Measurements from ENCODE around the gene KLF7. TPM values are rescaled to one million over a fixed set of nuclear protein-coding genes. Genes with fewer than 3 reads are reported as not detected.

Gene KLF7
- total and polyA plus RNA-seq, 4 experiments from 2014 or later = 14.1 to 47.1 (median 31.4) TPM

DNA sequence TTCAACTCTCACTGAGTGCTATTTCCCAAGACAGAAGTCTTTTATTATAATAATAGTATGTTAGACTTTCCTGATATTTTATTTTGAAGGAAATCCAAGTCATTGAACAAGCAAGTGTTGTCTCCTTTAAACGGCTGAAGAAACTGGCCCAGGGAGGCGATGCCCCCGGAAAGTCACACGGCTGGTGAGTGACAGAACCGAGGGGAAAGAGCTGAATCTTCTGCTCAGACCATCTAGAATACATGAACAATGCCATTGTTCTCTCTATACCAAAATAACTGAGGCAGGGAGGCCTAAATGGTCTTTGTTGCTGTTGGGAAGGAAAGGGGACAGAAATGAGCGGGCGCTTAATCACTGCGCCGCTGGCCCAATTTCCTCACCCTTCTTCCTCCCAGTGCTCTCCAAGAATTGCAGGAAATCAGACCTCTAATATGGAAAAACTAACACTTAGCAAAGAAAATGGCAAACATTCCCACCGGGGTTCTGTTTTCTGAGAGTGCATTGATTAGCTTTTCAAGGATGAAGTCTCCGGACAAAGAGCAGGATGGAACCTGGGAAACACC lies 101.5 kb downstream of the KLF7 start:
- Mint-ChIP-seq H3K4me1 (no peaks in the 10 kb centered on the region), H3K9me3 (peaks cover 0 to 1% (median 0%) of the 10 kb centered on the region in 8 donors), H3K4me3 (no peak overlapping the region), H3K27ac (no peak overlapping the region), H3K27me3 (peaks cover 1% of the 10 kb centered on the region in 2 donors), H3K36me3 (no peaks in the 10 kb centered on the region)
- DNase-seq = no peak
- intact Hi-C loops (cut with micrococcal nuclease) = no loop called here
- H3K4me3 ChIP-seq (ENCODE audit: low read length in 2 of 2) = no peak overlapping the region
- no peaks in the 10 kb centered on the region for H3K36me3 ChIP-seq (ENCODE audit: insufficient read depth, low read length)
- no peaks in the 10 kb centered on the region for H3K9me3 ChIP-seq (ENCODE audit: control insufficient read depth in 1 of 2, low read length in 2 of 2)
- POLR2A ChIA-PET (ENCODE audit: partially characterized antibody) = no interaction called here
- no peaks in the 10 kb centered on the region for H3K4me1 ChIP-seq (ENCODE audit: insufficient read depth, low read length)
- CTCF ChIA-PET (ENCODE audit: partially characterized antibody) = interaction anchor here (1.2 kb wide), 1 partner anchor 16 kb away, joined by 3 read pairs; no protein-coding TSS in a partner anchor
- H3K27ac ChIP-seq (ENCODE audit: low read depth, low read length) = no peak overlapping the region
- H3K27me3 ChIP-seq (ENCODE audit: insufficient read depth, low read length) = no peaks in the 10 kb centered on the region

DNA sequence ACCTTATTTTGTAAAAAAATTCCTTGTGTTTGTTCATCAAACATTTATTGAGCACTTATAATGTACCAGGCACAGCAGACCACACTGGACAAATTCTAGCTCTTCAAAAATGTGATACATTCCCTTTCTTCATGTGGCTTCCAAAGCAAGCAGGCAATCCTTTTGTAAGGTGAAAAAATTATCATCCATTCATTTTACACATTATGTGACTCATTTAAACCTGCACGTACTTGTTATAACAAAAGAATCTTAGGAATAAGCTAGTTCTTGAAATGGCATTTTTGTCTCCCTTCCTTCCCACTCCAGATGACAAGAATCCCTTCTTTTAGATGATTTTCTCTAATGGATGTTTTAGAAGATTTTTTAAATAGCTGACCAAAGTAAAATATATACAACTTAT lies 104.6 kb downstream of the KLF7 start:
- no peak overlapping the region for H3K4me3 Mint-ChIP-seq
- CTCF ChIA-PET (ENCODE audit: partially characterized antibody) = interaction anchor here (1.2 to 2.1 kb wide), 2 partner anchors 12 to 14 kb away, joined by 3 to 6 read pairs; no protein-coding TSS in a partner anchor

DNA sequence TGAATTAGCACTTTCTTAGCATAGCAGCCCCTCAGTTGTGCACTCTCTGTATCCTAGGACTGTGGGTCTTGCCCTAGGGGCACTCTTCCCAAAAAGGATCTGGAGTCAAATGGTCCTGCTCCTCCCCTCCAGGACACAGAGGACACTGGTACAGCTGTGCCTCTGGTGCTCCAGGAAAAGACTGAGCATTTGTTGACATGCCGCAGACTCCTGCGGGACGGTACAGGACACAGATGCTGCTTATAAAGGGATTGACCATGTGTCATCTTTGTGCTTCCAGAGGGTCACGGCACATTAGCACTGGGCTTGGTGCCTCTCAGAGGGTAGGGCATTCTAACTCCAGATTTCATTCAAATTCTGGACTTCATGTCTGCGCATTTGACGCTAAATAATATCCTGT lies 110.5 kb downstream of the KLF7 start:
- POLR2A ChIA-PET (ENCODE audit: partially characterized antibody) = no interaction called here
- CTCF ChIA-PET (ENCODE audit: partially characterized antibody) = interaction anchor here (1.2 kb wide), 1 partner anchor 9 kb away, joined by 3 read pairs; no protein-coding TSS in a partner anchor
- H3K4me3 ChIP-seq (ENCODE audit: low read length in 2 of 2) = no peak overlapping the region

More for the DNA sequence above, 104.6 kb downstream of the KLF7 start:
- POLR2A ChIA-PET (ENCODE audit: partially characterized antibody) = no interaction called here
- Mint-ChIP-seq H3K36me3 (no peaks in the 10 kb centered on the region), H3K9me3 (peaks cover 0 to 1% (median 0%) of the 10 kb centered on the region in 8 donors), H3K27me3 (peaks cover 0 to 7% of the 10 kb centered on the region in 2 donors), H3K4me1 (no peaks in the 10 kb centered on the region), H3K27ac (no peak overlapping the region)
- intact Hi-C loops (cut with micrococcal nuclease) = no loop called here
- H3K4me1 ChIP-seq (ENCODE audit: insufficient read depth, low read length) = no peaks in the 10 kb centered on the region
- DNase-seq = no peak
- no peaks in the 10 kb centered on the region for H3K27me3 ChIP-seq (ENCODE audit: insufficient read depth, low read length)
- no peaks in the 10 kb centered on the region for H3K36me3 ChIP-seq (ENCODE audit: insufficient read depth, low read length)
- H3K9me3 ChIP-seq (ENCODE audit: control insufficient read depth in 1 of 2, low read length in 2 of 2) = no peaks in the 10 kb centered on the region
- H3K4me3 ChIP-seq (ENCODE audit: low read length in 2 of 2) = no peak overlapping the region
- H3K27ac ChIP-seq (ENCODE audit: low read depth, low read length) = no peak overlapping the region

DNA sequence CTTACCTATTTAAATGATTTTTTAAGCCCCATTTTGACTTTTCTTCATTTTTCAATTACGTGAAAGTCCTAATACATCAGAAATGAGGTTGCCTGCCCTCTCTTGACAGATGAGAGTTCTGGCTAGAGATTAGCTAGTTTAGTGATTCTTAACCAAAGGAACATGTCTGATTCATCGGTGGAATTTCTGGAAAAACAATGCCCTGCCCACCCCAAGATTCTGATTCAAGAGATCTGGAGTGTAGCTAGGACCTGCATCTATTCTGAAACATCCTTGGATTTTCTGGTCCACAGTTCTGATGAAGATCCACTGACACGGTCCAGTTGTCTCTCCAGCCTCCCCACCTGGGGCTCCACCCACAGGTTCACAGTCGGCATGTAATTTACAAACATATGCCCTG lies 111.2 kb downstream of the KLF7 start:
- intact Hi-C loops (cut with micrococcal nuclease) = no loop called here
- no peaks in the 10 kb centered on the region for H3K27me3 ChIP-seq (ENCODE audit: insufficient read depth, low read length)

More for the DNA sequence above, 110.5 kb downstream of the KLF7 start:
- no peaks in the 10 kb centered on the region for H3K27me3 ChIP-seq (ENCODE audit: insufficient read depth, low read length)
- Mint-ChIP-seq H3K4me1 (no peaks in the 10 kb centered on the region), H3K36me3 (no peaks in the 10 kb centered on the region), H3K27ac (no peak overlapping the region), H3K27me3 (peaks cover 0 to 9% of the 10 kb centered on the region in 2 donors), H3K4me3 (no peak overlapping the region), H3K9me3 (peaks cover 0 to 5% (median 0%) of the 10 kb centered on the region in 8 donors)
- intact Hi-C loops (cut with micrococcal nuclease) = no loop called here
- H3K9me3 ChIP-seq (ENCODE audit: control insufficient read depth in 1 of 2, low read length in 2 of 2) = no peaks in the 10 kb centered on the region
- no peaks in the 10 kb centered on the region for H3K4me1 ChIP-seq (ENCODE audit: insufficient read depth, low read length)
- no peak for DNase-seq
- H3K36me3 ChIP-seq (ENCODE audit: insufficient read depth, low read length) = no peaks in the 10 kb centered on the region
- H3K27ac ChIP-seq (ENCODE audit: low read depth, low read length) = no peak overlapping the region

DNA sequence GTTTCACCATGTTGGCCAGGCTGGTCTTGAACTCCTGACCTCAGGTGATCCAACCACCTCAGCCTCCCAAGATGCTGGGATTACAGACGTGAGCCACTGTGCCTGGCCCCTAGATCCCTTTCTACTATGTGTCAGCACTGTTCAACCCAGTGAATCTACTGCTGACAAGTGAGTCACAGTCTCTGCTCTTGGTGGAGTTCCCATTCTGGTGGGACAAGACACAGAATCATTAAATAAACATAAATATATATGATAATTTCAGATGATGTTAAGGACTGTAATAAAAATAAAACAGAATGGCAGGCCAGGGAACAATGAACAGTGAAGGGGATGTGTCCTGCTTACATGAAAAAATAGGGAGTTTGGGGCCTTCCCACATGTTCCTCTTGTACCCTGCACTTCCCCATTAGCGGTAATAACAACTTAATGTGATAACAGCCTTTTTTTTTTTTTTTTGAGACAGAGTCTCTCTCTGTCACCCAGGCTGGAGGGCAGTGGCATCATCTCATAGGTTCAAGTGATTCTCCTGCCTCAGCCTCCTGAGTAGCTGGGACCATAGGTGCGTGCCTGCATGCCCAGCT lies 114.3 kb downstream of the KLF7 start:
- Mint-ChIP-seq H3K36me3 (no peaks in the 10 kb centered on the region), H3K9me3 (peaks cover 0 to 5% (median 0%) of the 10 kb centered on the region in 8 donors), H3K27me3 (peaks cover 0 to 4% of the 10 kb centered on the region in 2 donors), H3K4me3 (no peak overlapping the region), H3K27ac (no peak overlapping the region), H3K4me1 (peaks cover 8 to 10% (median 9%) of the 10 kb centered on the region in 4 donors)
- Histone ChIP-seq H3K27ac (ENCODE audit: low read depth, low read length) (no peak overlapping the region), H3K4me3 (ENCODE audit: low read length in 2 of 2) (no peak overlapping the region), H3K27me3 (ENCODE audit: insufficient read depth, low read length) (no peaks in the 10 kb centered on the region), H3K36me3 (ENCODE audit: insufficient read depth, low read length) (no peaks in the 10 kb centered on the region), H3K9me3 (ENCODE audit: control insufficient read depth in 1 of 2, low read length in 2 of 2) (no peaks in the 10 kb centered on the region), H3K4me1 (ENCODE audit: insufficient read depth, low read length) (peaks cover 8% of the 10 kb centered on the region)
- ChIA-PET CTCF (ENCODE audit: partially characterized antibody) (interaction anchor here (0.7 to 1.3 kb wide), 3 partner anchors 11 to 425 kb away, joined by 3 read pairs; no protein-coding TSS in a partner anchor), POLR2A (ENCODE audit: partially characterized antibody) (no interaction called here)
- no peak for DNase-seq
- intact Hi-C loops (cut with micrococcal nuclease) = no loop called here

More for the DNA sequence above, 111.2 kb downstream of the KLF7 start:
- Histone ChIP-seq H3K4me1 (ENCODE audit: insufficient read depth, low read length) (no peaks in the 10 kb centered on the region), H3K9me3 (ENCODE audit: control insufficient read depth in 1 of 2, low read length in 2 of 2) (no peaks in the 10 kb centered on the region), H3K27ac (ENCODE audit: low read depth, low read length) (no peak overlapping the region), H3K36me3 (ENCODE audit: insufficient read depth, low read length) (no peaks in the 10 kb centered on the region), H3K4me3 (ENCODE audit: low read length in 2 of 2) (no peak overlapping the region)
- POLR2A ChIA-PET (ENCODE audit: partially characterized antibody) = no interaction called here
- Mint-ChIP-seq H3K9me3 (peaks cover 0 to 5% (median 0%) of the 10 kb centered on the region in 8 donors), H3K27ac (no peak overlapping the region), H3K36me3 (no peaks in the 10 kb centered on the region), H3K27me3 (peaks cover 0 to 8% of the 10 kb centered on the region in 2 donors), H3K4me3 (no peak overlapping the region), H3K4me1 (no peaks in the 10 kb centered on the region)
- CTCF ChIA-PET (ENCODE audit: partially characterized antibody) = no interaction called here
- no peak for DNase-seq

DNA sequence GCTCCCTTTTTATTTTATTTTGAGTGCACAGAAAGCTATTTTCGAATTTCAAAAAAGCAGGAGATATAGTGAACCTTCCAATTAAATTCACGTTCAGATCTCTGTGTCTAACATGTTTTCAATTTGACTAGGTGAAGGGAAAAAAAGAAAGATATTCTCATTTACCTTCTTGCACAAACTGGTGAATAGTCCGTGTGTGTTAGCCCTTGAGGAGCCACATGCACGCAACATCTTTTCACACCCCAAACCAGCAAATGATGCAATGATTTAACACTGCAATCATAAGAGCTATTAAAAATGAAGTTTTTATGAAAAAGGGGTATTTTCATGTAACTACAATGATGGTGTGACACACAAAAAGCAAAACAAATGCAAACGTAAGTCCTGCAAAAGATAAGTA lies 116.6 kb downstream of the KLF7 start:
- H3K27me3 ChIP-seq (ENCODE audit: insufficient read depth, low read length) = no peaks in the 10 kb centered on the region
- Mint-ChIP-seq H3K9me3 (peaks cover 0 to 5% (median 0%) of the 10 kb centered on the region in 8 donors), H3K4me3 (no peak overlapping the region), H3K27ac (no peak overlapping the region), H3K27me3 (peaks cover 0 to 3% of the 10 kb centered on the region in 2 donors), H3K36me3 (no peaks in the 10 kb centered on the region), H3K4me1 (peaks cover 11 to 15% (median 13%) of the 10 kb centered on the region in 4 donors)
- DNase-seq = no peak
- POLR2A ChIA-PET (ENCODE audit: partially characterized antibody) = interaction anchor here (0.9 to 1.1 kb wide), 2 partner anchors 116 to 117 kb away, joined by 3 read pairs; partner anchors contain the start of gene KLF7
- no peaks in the 10 kb centered on the region for H3K9me3 ChIP-seq (ENCODE audit: control insufficient read depth in 1 of 2, low read length in 2 of 2)
- H3K36me3 ChIP-seq (ENCODE audit: insufficient read depth, low read length) = no peaks in the 10 kb centered on the region
- H3K4me3 ChIP-seq (ENCODE audit: low read length in 2 of 2) = no peak overlapping the region
- peaks cover 9% of the 10 kb centered on the region for H3K4me1 ChIP-seq (ENCODE audit: insufficient read depth, low read length)
- CTCF ChIA-PET (ENCODE audit: partially characterized antibody) = interaction anchor here (0.9 to 2.7 kb wide), 4 partner anchors 8 to 428 kb away, joined by 3 to 11 read pairs (median 7); no protein-coding TSS in a partner anchor
- H3K27ac ChIP-seq (ENCODE audit: low read depth, low read length) = no peak overlapping the region
- intact Hi-C loops (cut with micrococcal nuclease) = loop anchor here (5.0 kb wide), 1 partner anchor 193 kb away; no protein-coding TSS in a partner anchor

DNA sequence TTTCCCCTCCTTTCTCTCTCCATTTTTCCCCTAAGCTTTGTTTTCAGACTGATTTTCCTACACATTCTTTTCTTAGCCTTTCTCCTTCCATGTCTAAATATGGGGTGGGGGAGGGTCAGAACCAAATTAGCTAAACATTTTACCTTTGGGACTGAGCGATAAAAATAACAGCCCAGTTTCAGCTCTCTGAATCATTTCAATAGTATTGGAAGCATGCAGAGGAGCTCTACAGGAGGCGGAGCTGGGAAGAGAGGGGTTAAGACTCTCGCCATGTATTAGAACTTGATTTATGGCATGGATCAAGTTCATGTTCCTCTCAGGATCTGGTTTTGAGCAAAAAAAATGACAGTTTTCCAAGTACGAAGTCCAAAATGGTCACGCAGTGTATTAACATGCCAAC lies 117.3 kb downstream of the KLF7 start:
- peaks cover 0 to 5% (median 0%) of the 10 kb centered on the region in 8 donors for H3K9me3 Mint-ChIP-seq
- Histone ChIP-seq H3K4me1 (ENCODE audit: insufficient read depth, low read length) (peaks cover 9% of the 10 kb centered on the region), H3K36me3 (ENCODE audit: insufficient read depth, low read length) (no peaks in the 10 kb centered on the region), H3K27ac (ENCODE audit: low read depth, low read length) (no peak overlapping the region), H3K9me3 (ENCODE audit: control insufficient read depth in 1 of 2, low read length in 2 of 2) (no peaks in the 10 kb centered on the region), H3K4me3 (ENCODE audit: low read length in 2 of 2) (no peak overlapping the region), H3K27me3 (ENCODE audit: insufficient read depth, low read length) (no peaks in the 10 kb centered on the region)
- H3K4me3 Mint-ChIP-seq = no peak overlapping the region
- no peak for DNase-seq
- H3K4me1 Mint-ChIP-seq = peaks cover 11 to 15% (median 13%) of the 10 kb centered on the region in 4 donors
- ChIA-PET POLR2A (ENCODE audit: partially characterized antibody) (interaction anchor here (0.9 to 1.1 kb wide), 2 partner anchors 117 to 118 kb away, joined by 3 read pairs; partner anchors contain the start of gene KLF7), CTCF (ENCODE audit: partially characterized antibody) (interaction anchor here (0.9 to 2.7 kb wide), 5 partner anchors 9 to 429 kb away, joined by 3 to 11 read pairs (median 3); no protein-coding TSS in a partner anchor)
- intact Hi-C loops (cut with micrococcal nuclease) = loop anchor here (5.0 kb wide), 1 partner anchor 194 kb away; no protein-coding TSS in a partner anchor
- H3K27ac Mint-ChIP-seq = no peak overlapping the region
- peaks cover 0 to 3% of the 10 kb centered on the region in 2 donors for H3K27me3 Mint-ChIP-seq
- no peaks in the 10 kb centered on the region for H3K36me3 Mint-ChIP-seq

Measured in CD4-positive, alpha-beta memory T cell (primary cell).